Endothelial cell (in vitro differentiated cells): Measurements from ENCODE around the gene TMEM88. TPM values are rescaled to one million over a fixed set of nuclear protein-coding genes. Genes with fewer than 3 reads are reported as not detected.

Source experiments
- DNase-seq: peaks from one replicate; pipeline ENCODE4 v3.0.0; 2021; ENCODE audit warnings: low spot score
- H3K27ac Mint-ChIP-seq: one replicate; pipeline ENCODE4 v1.8.0; 2021; ENCODE audit warnings: mixed read lengths, inconsistent platforms; ENCODE audit not compliant: unreplicated experiment
- H3K27me3 Mint-ChIP-seq: one replicate; pipeline ENCODE4 v1.8.0; 2021; ENCODE audit warnings: mild to moderate bottlenecking, moderate library complexity, mixed read lengths, inconsistent platforms; ENCODE audit not compliant: unreplicated experiment
- H3K36me3 Mint-ChIP-seq: one replicate; pipeline ENCODE4 v1.8.0; 2021; ENCODE audit warnings: mild to moderate bottlenecking, low read depth, mixed read lengths, inconsistent platforms; ENCODE audit not compliant: unreplicated experiment
- H3K4me1 Mint-ChIP-seq: one replicate; pipeline ENCODE4 v1.8.0; 2021; ENCODE audit warnings: mild to moderate bottlenecking, mixed read lengths, inconsistent platforms; ENCODE audit not compliant: unreplicated experiment
- H3K4me3 Mint-ChIP-seq: one replicate; pipeline ENCODE4 v1.8.0; 2021; ENCODE audit warnings: mild to moderate bottlenecking, mixed read lengths, inconsistent platforms; ENCODE audit not compliant: unreplicated experiment
- H3K9me3 Mint-ChIP-seq: one replicate; pipeline ENCODE4 v1.8.0; 2021; ENCODE audit warnings: mixed read lengths, inconsistent platforms; ENCODE audit not compliant: unreplicated experiment
- total RNA-seq: library from RNA; stranded (reverse); fragmentation: NEBNext Ultra II Directional; extraction: Animal tissue kit (Norgen Biotek cat#: 25700); gene quantifications from one replicate; pipeline ENCODE4 v1.2.1, GENCODE V29; 2021; ENCODE audit not compliant: unreplicated experiment
- TF ChIP-seq, protein P1 (sequence below): fragments of 200-600 bp; sonication (generic); IDR thresholded peaks from one replicate; pipeline ENCODE4 v1.5.0; 2021; ENCODE audit warnings: antibody characterized with exemption; ENCODE audit not compliant: unreplicated experiment

The TMEM88 gene
- total RNA-seq, 1 donor from 2014 or later: 13.6 TPM

DNA sequence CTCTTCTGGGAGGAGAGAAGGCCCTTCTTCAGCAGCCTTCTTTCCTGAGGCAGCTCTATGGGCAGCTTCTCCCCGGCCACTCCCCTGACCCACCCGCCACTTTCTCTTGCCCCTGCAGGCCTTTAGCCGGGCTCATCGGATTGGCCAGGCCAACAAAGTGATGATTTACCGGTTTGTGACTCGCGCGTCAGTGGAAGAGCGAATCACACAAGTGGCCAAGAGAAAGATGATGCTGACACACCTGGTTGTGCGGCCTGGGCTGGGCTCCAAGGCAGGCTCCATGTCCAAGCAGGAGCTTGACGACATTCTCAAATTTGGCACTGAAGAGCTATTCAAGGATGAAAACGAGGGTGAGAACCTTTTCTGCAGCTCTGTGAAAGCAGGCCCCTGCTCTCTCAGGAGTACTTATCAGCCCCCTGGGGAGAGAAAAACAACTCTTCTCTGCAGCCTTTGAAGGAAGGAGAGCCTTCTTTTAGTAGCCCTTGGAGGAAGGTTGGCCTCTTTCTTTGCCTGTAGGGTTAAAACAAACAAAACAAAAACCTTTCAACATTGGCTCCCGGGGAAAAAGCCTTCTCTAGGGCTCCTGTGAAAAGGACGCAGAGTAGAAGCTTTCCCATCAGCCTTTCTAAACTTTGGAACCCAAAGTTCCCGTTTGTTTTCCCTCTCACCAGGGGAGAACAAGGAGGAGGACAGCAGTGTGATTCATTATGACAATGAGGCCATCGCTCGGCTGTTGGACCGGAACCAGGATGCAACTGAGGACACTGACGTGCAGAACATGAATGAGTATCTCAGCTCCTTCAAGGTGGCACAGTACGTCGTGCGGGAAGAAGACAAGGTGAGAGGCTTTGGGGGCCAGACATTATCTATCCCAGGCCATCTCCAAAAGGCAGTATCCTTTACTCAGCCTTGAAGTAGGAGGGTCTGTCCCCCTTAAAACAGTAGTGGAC is 48.6 kb downstream of the TMEM88 start:
- Mint-ChIP-seq H3K27ac (no peak overlapping the region), H3K4me3 (peak overlapping the region; percentile 57), H3K27me3 (peaks cover 7% of the 10 kb centered on the region), H3K4me1 (peaks cover 13% of the 10 kb centered on the region), H3K36me3 (peaks cover 90% of the 10 kb centered on the region), H3K9me3 (no peaks in the 10 kb centered on the region)
- TF ChIP-seq, protein P1, sequence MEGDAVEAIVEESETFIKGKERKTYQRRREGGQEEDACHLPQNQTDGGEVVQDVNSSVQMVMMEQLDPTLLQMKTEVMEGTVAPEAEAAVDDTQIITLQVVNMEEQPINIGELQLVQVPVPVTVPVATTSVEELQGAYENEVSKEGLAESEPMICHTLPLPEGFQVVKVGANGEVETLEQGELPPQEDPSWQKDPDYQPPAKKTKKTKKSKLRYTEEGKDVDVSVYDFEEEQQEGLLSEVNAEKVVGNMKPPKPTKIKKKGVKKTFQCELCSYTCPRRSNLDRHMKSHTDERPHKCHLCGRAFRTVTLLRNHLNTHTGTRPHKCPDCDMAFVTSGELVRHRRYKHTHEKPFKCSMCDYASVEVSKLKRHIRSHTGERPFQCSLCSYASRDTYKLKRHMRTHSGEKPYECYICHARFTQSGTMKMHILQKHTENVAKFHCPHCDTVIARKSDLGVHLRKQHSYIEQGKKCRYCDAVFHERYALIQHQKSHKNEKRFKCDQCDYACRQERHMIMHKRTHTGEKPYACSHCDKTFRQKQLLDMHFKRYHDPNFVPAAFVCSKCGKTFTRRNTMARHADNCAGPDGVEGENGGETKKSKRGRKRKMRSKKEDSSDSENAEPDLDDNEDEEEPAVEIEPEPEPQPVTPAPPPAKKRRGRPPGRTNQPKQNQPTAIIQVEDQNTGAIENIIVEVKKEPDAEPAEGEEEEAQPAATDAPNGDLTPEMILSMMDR: no peak
- DNase-seq: no peak

Other genes starting within 250 kb of the TMEM88 start
- gene FXR2, start 240.2 kb upstream of the TMEM88 start, total RNA-seq: 37.9 TPM
- gene SAT2, start 227.2 kb upstream of the TMEM88 start, total RNA-seq: 100 TPM
- 0.95 TPM for gene SHBG, start 224.9 kb upstream of the TMEM88 start, total RNA-seq
- gene ATP1B2, start 204.1 kb upstream of the TMEM88 start, total RNA-seq: 10.4 TPM
- gene TP53, start 167.6 kb upstream of the TMEM88 start, total RNA-seq: 95.5 TPM
- gene WRAP53, start 166.6 kb upstream of the TMEM88 start, total RNA-seq: 21.3 TPM
- 61.9 TPM for gene EFNB3, start 149.9 kb upstream of the TMEM88 start, total RNA-seq
- gene DNAH2, start 137.3 kb upstream of the TMEM88 start, total RNA-seq: 0.72 TPM
- gene KDM6B, start 20.8 kb upstream of the TMEM88 start, total RNA-seq: 47.4 TPM
- 97.9 TPM for gene NAA38, start 2.5 kb downstream of the TMEM88 start, total RNA-seq
- 6.4 TPM for gene CYB5D1, start 2.9 kb downstream of the TMEM88 start, total RNA-seq
- gene CHD3, start 33.7 kb downstream of the TMEM88 start, total RNA-seq: 133 TPM
- 0.77 TPM for gene RNF227, start 61.2 kb downstream of the TMEM88 start, total RNA-seq
- 1.6 TPM for gene KCNAB3, start 74.8 kb downstream of the TMEM88 start, total RNA-seq
- 171 TPM for gene TRAPPC1, start 76.9 kb downstream of the TMEM88 start, total RNA-seq
- gene CNTROB, start 77.1 kb downstream of the TMEM88 start, total RNA-seq: 32.6 TPM
- gene GUCY2D, start 147.5 kb downstream of the TMEM88 start, total RNA-seq: not detected
- 0.13 TPM for gene ALOX15B, start 184.0 kb downstream of the TMEM88 start, total RNA-seq
- gene ALOX12B, start 232.7 kb downstream of the TMEM88 start, total RNA-seq: 1.7 TPM